HepG2 (cell line): ENCODE results near the gene IDUA. TPM values are rescaled to one million over a fixed set of nuclear protein-coding genes. Genes with fewer than 3 reads are reported as not detected.

ENCODE experiments used
- DMTF1 ChIP-seq: sonication (generic); formaldehyde crosslinking; IDR thresholded peaks from 2 replicates; pipeline ENCODE4 v1.4.0; 2020; ENCODE audit warnings: mild to moderate bottlenecking, missing genetic modification reagents
- ETV5 ChIP-seq: IDR thresholded peaks from 2 replicates; pipeline ENCODE4 v1.6.1; 2018; ENCODE audit warnings: missing biosample characterization, missing genetic modification reagents, inconsistent platforms, borderline replicate concordance
- FOXK2 ChIP-seq: fragments of 450-650 bp; IDR thresholded peaks from 2 replicates; pipeline ENCODE4 v1.6.1; 2016
- THRA ChIP-seq: sonication (generic); formaldehyde crosslinking; IDR thresholded peaks from 2 replicates; pipeline ENCODE4 v1.4.0; 2020; ENCODE audit warnings: missing genetic modification reagents, borderline replicate concordance
- ZNF746 ChIP-seq: sonication (generic); formaldehyde crosslinking; IDR thresholded peaks from 2 replicates; pipeline ENCODE4 v1.8.0; 2022; ENCODE audit warnings: mild to moderate bottlenecking, missing genetic modification reagents
- polyA plus RNA-seq, 8 experiments: library from polyadenylated mRNA; depleted of rRNA in 3 of 8; stranded (reverse) in 7 of 8; unstranded in 1 of 8; fragments of >200 nt; fragmentation: Illumina TruSeq in 4 of 8; extraction: Trizol in 4 of 8; gene quantifications; 2 replicates each; pipeline versions ENCODE4 v1.2.1 to v1.2.3, GENCODE V29; 2011 to 2016; ENCODE audit warnings: low read depth in 4 of 8, missing spikeins in 1 of 8, mixed read lengths in 1 of 8; ENCODE audit not compliant: insufficient read depth in 1 of 8
- total RNA-seq, 5 experiments: library from RNA; depleted of rRNA; stranded (reverse); fragments of >200 nt; fragmentation: Illumina TruSeq; extraction: Trizol; gene quantifications; 2 replicates each; pipeline ENCODE4 v1.2.3, GENCODE V29; 2016; ENCODE audit warnings: low read depth in 1 of 5
- TF ChIP-seq, protein P1 (sequence below): sonication (generic); formaldehyde crosslinking; IDR thresholded peaks from 2 replicates; pipeline ENCODE4 v1.5.0; 2020; ENCODE audit warnings: missing genetic modification reagents

The IDUA gene
- total and polyA plus RNA-seq, 2 of the 13 experiments (the other 11 are each of a cell fraction or from before 2014, with no cell fraction given) = 0.77 to 1.0 TPM

DNA sequence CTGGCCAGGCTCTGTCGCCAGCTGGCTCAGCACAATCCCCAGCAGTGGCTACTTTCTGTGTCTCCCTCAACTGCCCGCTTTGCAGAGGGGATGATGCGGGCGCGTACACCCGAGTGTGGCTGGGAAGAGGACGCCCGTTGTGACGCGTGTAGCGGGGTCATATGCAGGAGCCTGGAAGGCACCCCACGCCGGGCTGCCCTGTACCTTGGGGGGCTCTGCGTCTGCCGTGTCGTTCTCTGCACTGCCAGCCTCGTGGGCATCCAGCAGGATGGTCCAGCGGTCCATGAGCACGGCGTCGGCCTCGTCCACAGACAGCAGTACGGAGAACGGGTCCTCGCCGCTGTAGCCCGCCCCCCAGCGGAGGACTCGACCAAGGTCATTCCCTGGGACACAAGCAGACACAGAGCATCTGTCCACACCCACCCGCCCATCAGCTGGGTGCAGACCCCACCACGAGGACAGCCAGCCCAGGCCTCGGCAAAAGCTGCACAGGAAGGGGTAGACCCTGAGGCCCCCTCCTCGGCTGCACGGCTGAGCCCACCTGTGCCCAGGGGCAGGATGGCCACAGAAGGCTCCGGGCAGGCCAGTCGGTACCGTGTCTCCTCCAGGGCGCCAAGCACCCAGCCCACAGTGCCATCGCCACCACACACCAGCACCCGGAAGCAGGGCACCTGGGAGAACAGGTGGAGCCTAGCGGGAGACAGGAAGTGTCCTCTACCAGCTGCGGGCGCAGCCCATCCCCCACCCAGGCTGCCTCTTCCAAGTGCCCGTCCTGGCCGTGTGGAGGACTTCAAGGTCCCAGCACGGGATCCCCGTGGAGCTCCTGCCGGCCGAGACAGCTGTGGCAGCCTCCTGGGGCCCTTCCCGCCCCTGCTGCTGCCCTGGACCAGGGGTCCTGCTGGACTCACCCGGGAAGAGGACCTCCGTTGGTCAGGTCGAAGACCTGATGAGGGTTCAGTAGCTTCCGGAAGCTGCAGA, 24.3 kb upstream of the IDUA start (continued):
- TF ChIP-seq, protein P1, sequence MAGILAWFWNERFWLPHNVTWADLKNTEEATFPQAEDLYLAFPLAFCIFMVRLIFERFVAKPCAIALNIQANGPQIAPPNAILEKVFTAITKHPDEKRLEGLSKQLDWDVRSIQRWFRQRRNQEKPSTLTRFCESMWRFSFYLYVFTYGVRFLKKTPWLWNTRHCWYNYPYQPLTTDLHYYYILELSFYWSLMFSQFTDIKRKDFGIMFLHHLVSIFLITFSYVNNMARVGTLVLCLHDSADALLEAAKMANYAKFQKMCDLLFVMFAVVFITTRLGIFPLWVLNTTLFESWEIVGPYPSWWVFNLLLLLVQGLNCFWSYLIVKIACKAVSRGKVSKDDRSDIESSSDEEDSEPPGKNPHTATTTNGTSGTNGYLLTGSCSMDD = no peak
- no peak for TF ChIP-seq ZNF746
- TF ChIP-seq FOXK2 = no peak
- TF ChIP-seq DMTF1 = no peak
- TF ChIP-seq ETV5 (CRISPR knock-in tag) = no peak
- no peak for TF ChIP-seq THRA (CRISPR knock-in tag)
